Fibroblast of skin of left biceps (primary cell): ENCODE results near the gene SPRING1.

Experiments used
- DNase-seq, 2 experiments: peaks; one replicate each; pipeline ENCODE4 v3.0.0-alpha.2; 2013; ENCODE audit warnings: low read depth in 2 of 2

Gene SPRING1

GRCh38 chr12:116708826-116709756, 28.8 kb downstream of the SPRING1 start:
- DNase-seq = peak; percentile 37 to 38

DNA sequence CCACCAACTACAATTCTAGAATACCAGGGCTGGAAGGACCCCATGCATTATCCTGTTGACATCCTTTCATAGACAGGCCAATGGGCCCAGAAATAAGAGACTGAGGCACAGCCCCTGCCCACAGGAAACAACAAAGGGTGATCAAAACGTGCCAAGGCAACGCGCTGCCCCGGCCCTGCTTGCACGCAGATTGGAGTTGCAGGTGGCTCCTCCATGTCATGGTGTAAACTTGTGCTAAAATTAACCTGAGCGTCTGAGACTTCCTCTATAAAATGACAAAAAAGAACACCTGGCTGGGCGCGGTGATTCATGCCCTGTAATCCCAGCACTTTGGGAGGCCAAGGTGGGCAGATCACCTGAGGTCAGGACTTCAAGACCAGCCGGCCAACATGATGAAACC, 30.1 kb downstream of the SPRING1 start:
- DNase-seq = no peak

GRCh38 chr12:116703214-116703795, 34.6 kb downstream of the SPRING1 start:
- DNase-seq = no peak

DNA sequence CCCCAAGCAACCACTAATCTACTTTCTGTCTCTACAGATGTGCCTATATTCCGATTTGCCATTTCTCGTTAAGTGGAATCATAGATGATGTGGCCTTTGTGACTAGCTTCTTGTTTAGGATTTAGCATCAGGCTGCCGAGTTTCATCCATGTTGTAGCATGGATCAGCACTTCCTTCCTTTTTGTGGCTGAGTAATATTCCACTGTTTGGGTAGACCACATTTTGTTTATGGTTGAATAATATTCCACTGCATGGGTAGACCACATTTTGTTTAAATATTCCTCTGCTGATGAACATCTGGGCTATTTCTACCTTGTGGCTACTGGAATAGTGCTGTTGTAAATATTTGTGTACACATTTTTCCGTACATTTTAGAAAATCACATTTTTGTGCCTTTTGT, 36.4 kb downstream of the SPRING1 start:
- no peak for DNase-seq

GRCh38 chr12:116700066-116700465, 37.8 kb downstream of the SPRING1 start:
- no peak for DNase-seq

DNA sequence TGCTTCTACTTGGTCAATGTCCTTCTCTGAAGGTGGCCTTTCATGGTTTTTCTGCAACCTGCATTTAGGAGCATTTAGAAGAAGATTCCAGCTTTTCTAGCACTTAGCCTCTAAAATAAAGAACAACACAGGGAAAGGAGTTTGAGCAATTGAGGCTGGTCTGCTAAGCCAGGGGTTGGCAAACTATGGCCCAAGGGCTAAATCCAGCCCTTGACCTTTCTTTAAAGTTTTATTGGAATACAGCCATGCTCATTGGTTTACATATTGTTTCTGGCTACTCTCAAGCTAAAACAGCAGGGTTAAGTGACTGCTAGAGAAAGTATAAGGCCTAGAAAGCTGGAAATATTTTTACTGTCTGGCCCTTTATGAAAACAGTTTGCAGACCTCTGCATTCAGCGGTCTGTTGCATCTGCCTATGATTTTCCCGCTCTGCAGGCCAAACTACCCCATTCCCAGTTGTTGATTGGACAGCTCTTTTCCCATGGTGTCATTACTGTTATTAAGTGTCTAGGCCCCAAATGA, 39.3 kb downstream of the SPRING1 start:
- no peak for DNase-seq

DNA sequence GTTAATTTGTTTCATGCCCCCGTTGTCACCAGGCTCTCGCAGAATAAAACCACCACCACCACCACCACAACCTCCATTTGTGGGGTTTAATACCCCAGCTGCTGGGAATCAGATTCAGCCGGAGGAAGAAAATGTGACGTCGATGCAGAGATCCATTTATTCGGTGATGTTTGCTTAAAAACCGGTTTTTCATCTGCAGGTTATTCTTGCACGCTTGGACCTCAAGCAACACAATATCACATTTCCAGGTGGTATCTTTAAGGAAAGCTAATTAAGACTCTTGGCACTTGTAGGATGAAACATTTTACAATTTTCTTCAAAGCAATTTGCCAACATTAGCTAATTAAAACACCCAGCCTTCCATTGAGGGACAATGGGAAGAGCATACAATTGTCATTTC, 39.8 kb downstream of the SPRING1 start:
- no peak for DNase-seq

DNA sequence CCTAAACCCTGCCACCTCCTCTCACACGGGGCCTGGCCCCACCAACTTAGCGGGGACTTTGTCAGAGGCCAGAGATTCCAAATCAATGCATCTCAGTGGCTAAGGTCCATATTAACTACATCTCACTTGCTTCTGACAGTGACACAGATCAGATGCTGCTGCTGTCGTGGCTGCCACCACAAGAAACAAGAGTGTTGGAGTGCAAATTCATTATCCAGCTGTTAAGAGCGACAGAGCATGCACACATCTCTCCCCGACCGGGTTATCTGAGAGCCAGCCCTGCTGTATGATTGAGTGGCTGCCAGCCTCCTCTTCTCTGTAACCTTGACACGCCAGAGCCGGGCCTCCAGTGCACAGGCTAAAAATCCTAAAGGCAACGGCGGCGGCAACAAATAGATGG, 40.2 kb downstream of the SPRING1 start:
- DNase-seq = no peak

GRCh38 chr12:116697305-116697704, 40.6 kb downstream of the SPRING1 start:
- DNase-seq = no peak

- no peak for DNase-seq
Observed at GRCh38 chr12:116695464-116695725, 42.5 kb downstream of the SPRING1 start.

DNA sequence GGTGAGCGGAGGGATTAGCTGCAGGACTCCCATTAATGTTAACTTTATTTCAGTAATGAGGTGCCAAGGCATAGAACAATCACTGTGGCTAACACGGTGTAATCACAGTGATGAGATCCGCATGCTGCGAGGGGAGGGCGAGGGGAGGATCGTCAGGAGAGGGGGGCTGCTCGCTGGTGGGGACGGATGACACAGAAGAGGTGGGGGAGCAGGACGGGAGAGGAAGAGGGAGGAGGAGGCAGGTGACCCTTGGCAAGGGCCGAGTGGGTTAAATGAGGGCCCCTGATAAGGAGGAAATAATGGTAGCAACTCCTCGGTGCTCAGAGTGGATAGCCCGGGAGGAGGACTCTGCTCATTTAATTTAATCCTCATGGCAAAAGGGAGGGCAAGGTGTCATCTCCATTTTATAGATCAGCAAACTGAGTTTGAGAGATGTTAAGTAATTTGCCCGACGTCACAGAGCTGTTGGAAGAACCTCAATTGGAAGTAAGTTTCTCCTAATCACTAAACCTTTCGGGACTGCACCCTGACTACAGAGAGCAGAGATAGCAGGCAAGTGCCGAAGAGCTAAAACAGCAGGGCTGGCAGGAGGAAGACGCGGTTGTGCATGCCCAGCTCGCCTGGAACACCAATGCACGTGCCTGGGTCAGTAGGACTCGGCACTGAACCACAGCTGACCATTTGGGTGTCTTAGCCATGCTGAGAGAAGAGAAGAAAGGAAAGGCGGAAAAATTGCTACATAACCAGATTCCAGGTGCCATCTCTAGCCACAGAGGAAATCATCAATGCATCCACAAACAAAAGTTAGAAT, 43.0 kb downstream of the SPRING1 start:
- DNase-seq = no peak

DNA sequence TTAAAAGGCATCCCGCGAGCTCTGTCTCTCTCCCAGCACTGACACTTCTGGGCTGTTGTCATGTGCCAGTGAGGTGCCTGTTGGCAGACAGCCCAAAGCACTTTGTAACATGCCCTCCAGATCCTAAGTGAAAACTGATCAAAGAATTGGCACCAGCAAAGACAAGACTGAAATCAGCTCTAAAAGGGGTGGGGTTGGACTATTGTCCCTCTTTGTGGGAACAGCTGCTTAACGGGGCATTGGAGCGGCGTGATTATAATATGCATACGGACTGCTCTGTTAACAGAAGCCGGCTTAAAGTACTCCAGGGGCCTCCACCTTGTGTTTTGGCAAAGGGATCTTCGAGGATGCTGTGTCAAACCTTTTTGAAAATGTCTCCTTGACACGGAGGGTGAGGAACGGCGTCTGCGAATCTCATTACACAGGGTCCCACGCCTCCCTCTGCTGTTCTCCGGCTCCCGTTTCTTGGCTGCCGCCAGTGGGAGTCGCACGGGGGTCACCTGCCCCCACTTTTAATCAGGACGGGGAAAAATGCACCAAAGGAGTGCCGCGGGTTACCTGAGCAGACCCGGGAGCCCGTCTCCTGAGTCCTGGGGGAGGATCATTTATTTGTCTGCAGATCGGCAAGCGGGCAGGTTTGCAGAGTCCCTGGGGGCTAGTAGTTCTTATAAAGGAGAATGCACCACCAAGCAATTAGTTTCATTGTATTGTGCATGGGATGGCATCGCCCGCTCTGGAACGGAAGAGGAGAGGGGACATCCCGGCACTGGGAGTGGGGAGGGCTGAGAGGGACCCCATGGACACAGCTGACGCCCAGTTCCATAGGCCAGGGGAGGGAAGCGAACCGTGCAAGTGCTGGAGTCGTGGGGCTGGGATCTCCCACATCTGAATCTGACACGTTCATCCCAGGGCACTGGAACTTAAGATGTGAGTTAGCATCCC, 44.3 kb downstream of the SPRING1 start:
- DNase-seq = no peak

GRCh38 chr12:116692605-116693004, 45.3 kb downstream of the SPRING1 start:
- no peak for DNase-seq

GRCh38 chr12:116691636-116692035, 46.2 kb downstream of the SPRING1 start:
- DNase-seq = no peak

- no peak for DNase-seq
Observed at GRCh38 chr12:116691205-116691604, 46.7 kb downstream of the SPRING1 start.

DNA sequence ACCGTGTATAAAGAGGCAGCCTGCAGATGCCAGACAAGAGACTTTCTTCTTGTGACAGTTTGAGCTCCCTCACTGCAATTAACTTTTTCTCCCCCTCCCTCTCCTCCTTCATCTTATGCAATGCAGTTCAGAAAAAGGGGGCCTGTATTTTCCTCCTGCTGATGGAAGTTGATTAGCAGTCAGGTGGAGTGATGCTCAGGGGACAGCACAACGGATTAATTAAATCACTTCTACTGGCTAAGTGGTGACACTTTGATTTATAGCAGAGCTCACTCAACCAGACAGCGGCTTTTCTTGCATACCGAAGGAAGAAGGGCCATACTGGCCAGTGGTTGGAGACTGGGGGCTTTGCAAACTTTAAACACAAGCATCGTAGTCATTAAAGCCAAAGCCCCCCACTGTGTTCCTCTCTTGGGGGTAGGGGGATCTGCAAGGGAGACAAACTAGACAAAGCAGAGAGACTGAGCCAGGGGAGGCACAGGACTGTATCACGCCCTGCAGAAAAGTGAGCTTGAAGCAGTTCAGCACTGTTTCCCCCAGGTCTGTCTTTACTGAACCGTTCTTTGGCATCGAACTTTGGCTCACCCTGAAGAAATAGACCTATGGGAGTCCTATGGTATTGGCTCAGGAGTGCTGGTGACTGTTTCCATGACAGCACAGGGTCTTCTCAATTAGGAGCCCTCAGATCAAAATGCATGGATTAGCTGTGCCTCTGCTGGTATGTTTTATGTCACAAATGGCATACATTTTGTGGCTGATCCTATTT, 47.7 kb downstream of the SPRING1 start:
- DNase-seq = no peak

DNA sequence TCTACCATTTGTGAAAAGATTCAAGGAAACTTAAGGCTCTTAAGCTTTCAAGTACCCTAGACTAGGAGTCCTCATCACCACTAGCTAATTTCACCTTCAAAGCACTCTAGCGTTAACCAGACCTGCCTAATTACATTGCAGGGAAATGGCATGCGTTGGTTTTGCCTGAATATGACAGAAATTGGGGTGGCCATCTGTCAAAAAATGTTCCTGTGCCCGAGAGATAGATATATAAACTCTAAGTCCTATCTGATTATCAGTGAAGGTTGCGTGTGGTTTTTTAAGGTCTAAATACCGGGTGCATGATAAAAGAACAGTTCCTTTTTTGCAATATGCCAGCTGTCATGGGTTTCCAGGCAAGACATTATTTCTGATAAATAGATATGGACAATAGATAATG, 48.3 kb downstream of the SPRING1 start:
- no peak for DNase-seq
